Measurements from ENCODE around the gene GDF7. TPM values are rescaled to one million over a fixed set of nuclear protein-coding genes. Genes with fewer than 3 reads are reported as not detected.
"Not testable (repeated sequence)": the region's sequence is repeated elsewhere in the genome, so short reads cannot be mapped to it uniquely, and the experiment has no call there.

The GDF7 gene
- total RNA-seq, 1 donor from 2014 or later, result under 0.01 TPM

GRCh38 chr2:20704886-20705285, 37.9 kb downstream of the GDF7 start:
- FAIRE-seq, result no peak
- DNase-seq (ENCODE audit: low read depth), result no peak
- H3K36me3 ChIP-seq (ENCODE audit: control insufficient read depth, insufficient read depth, low read length), result peaks cover 1% of the 10 kb centered on the region
- H3K4me3 ChIP-seq (ENCODE audit: low read depth, low read length), result no peak overlapping the region
- no peak for TF ChIP-seq CTCF (IDR thresholded peaks at IDR 0.05; ENCODE audit: insufficient read depth, low read length, severe bottlenecking)
- H3K27me3 ChIP-seq (ENCODE audit: control insufficient read depth, insufficient read depth, low read length), result no peaks in the 10 kb centered on the region

- Histone ChIP-seq H3K4me3 (ENCODE audit: low read depth, low read length) (no peak overlapping the region), H3K27me3 (ENCODE audit: control insufficient read depth, insufficient read depth, low read length) (no peaks in the 10 kb centered on the region), H3K36me3 (ENCODE audit: control insufficient read depth, insufficient read depth, low read length) (no peaks in the 10 kb centered on the region)
- DNase-seq (ENCODE audit: low read depth) (no peak), FAIRE-seq (no peak)
- no peak for TF ChIP-seq CTCF (IDR thresholded peaks at IDR 0.05; ENCODE audit: insufficient read depth, low read length, severe bottlenecking)
Measured at GRCh38 chr2:20706217-20706616, 39.3 kb downstream of the GDF7 start.

- FAIRE-seq (no peak), DNase-seq (ENCODE audit: low read depth) (no peak)
- Histone ChIP-seq H3K4me3 (ENCODE audit: low read depth, low read length) (no peak overlapping the region), H3K27me3 (ENCODE audit: control insufficient read depth, insufficient read depth, low read length) (no peaks in the 10 kb centered on the region), H3K36me3 (ENCODE audit: control insufficient read depth, insufficient read depth, low read length) (no peaks in the 10 kb centered on the region)
- TF ChIP-seq CTCF (IDR thresholded peaks at IDR 0.05; ENCODE audit: insufficient read depth, low read length, severe bottlenecking), result no peak
Measured at GRCh38 chr2:20706786-20707185, 39.8 kb downstream of the GDF7 start.

- no peaks in the 10 kb centered on the region for H3K36me3 ChIP-seq (ENCODE audit: control insufficient read depth, insufficient read depth, low read length)
- H3K27me3 ChIP-seq (ENCODE audit: control insufficient read depth, insufficient read depth, low read length), result no peaks in the 10 kb centered on the region
- no peak for TF ChIP-seq CTCF (IDR thresholded peaks at IDR 0.05; ENCODE audit: insufficient read depth, low read length, severe bottlenecking)
- no peak overlapping the region for H3K4me3 ChIP-seq (ENCODE audit: low read depth, low read length)
- DNase-seq (ENCODE audit: low read depth) (no peak), FAIRE-seq (no peak)
Measured at GRCh38 chr2:20707601-20708000, 40.7 kb downstream of the GDF7 start.

- not testable (repeated sequence) for H3K4me3 ChIP-seq (ENCODE audit: low read depth, low read length); H3K36me3 ChIP-seq (ENCODE audit: control insufficient read depth, insufficient read depth, low read length); H3K27me3 ChIP-seq (ENCODE audit: control insufficient read depth, insufficient read depth, low read length); FAIRE-seq; DNase-seq (ENCODE audit: low read depth)
Measured at GRCh38 chr2:20711641-20712040, 44.7 kb downstream of the GDF7 start.

GRCh38 chr2:20713585-20713984, 46.6 kb downstream of the GDF7 start:
- H3K36me3 ChIP-seq (ENCODE audit: control insufficient read depth, insufficient read depth, low read length); FAIRE-seq; DNase-seq (ENCODE audit: low read depth); H3K27me3 ChIP-seq (ENCODE audit: control insufficient read depth, insufficient read depth, low read length); H3K4me3 ChIP-seq (ENCODE audit: low read depth, low read length): not testable (repeated sequence)

GRCh38 chr2:20714412-20714811, 47.5 kb downstream of the GDF7 start:
- DNase-seq (ENCODE audit: low read depth); H3K36me3 ChIP-seq (ENCODE audit: control insufficient read depth, insufficient read depth, low read length); H3K4me3 ChIP-seq (ENCODE audit: low read depth, low read length); FAIRE-seq; H3K27me3 ChIP-seq (ENCODE audit: control insufficient read depth, insufficient read depth, low read length): not testable (repeated sequence)

- H3K36me3 ChIP-seq (ENCODE audit: control insufficient read depth, insufficient read depth, low read length); FAIRE-seq; H3K27me3 ChIP-seq (ENCODE audit: control insufficient read depth, insufficient read depth, low read length); H3K4me3 ChIP-seq (ENCODE audit: low read depth, low read length); DNase-seq (ENCODE audit: low read depth): not testable (repeated sequence)
Measured at GRCh38 chr2:20716164-20716563, 49.2 kb downstream of the GDF7 start.
